A549 (cell line): Measurements from ENCODE around the gene NSMCE1. TPM values are rescaled to one million over a fixed set of nuclear protein-coding genes. Genes with fewer than 3 reads are reported as not detected.

Experiments used
- ATAC-seq, 2 experiments: fragments of 200-7000 bp in 1 of 2; fragments of >200 bp in 1 of 2; cut with Nextera tagmentation in 1 of 2; cut with Tn5 transposase in 1 of 2; 3 replicates each; pipeline versions ENCODE4 v1.8.0 to v1.9.1; 2018 to 2020; ENCODE audit warnings: mild to moderate bottlenecking in 1 of 2, moderate library complexity in 1 of 2
- CTCF ChIA-PET: fragments of 300-600 bp; sonication (Branson Sonifier 250); formaldehyde crosslinking; extraction: SDS; loops from one replicate; lab custom pipeline; 2021; ENCODE audit warnings: antibody characterized with exemption, inconsistent platforms; lab: Yijun Ruan, JAX
- POLR2A ChIA-PET: fragments of 350-600 bp; formaldehyde crosslinking; extraction: SDS; loops from one replicate; lab custom pipeline; 2021; ENCODE audit warnings: antibody characterized with exemption, inconsistent platforms; lab: Yijun Ruan, JAX
- DNase-seq, 2 experiments: peaks; one replicate each; pipeline versions ENCODE4 v3.0.0 to v3.0.0-alpha.2; 2011 to 2016; ENCODE audit warnings: low read depth in 1 of 2, low spot score in 1 of 2
- FAIRE-seq: peaks from 2 replicates; lab custom pipeline; 2011; peaks lifted over from hg19 to GRCh38; lab: Jason Lieb, UNC
- H3K27ac ChIP-seq, 2 experiments: fragments of >200 bp; sonication (Bioruptor Twin); formaldehyde crosslinking; 3 replicates each; pipeline ENCODE4 v1.5.1; 2016 to 2017
- H3K4me1 ChIP-seq: fragments of >200 bp; sonication (Bioruptor Twin); formaldehyde crosslinking; 3 replicates; pipeline ENCODE4 v1.6.1; 2016
- H3K4me2 ChIP-seq: fragments of >200 bp; sonication (Bioruptor Twin); formaldehyde crosslinking; 3 replicates; pipeline ENCODE4 v1.6.1; 2016
- H3K4me3 ChIP-seq: fragments of >200 bp; sonication (Bioruptor Twin); formaldehyde crosslinking; 3 replicates; pipeline ENCODE4 v1.5.1; 2016
- H3K9me3 ChIP-seq: fragments of >200 bp; sonication (Bioruptor Twin); formaldehyde crosslinking; 3 replicates; pipeline ENCODE4 v1.6.1; 2016
- EHF ChIP-seq: fragments of 250-450 bp; sonication (Bioruptor Pico); IDR thresholded peaks from 2 replicates; pipeline ENCODE4 v1.5.0; 2020; ENCODE audit warnings: mild to moderate bottlenecking
- EP300 ChIP-seq, 2 experiments: fragments of >200 bp; sonication (Bioruptor Twin); formaldehyde crosslinking; IDR thresholded peaks; 2 replicates in 1 of 2; 3 replicates in 1 of 2; pipeline ENCODE4 v1.6.1; 2016 to 2017
- FOSL2 ChIP-seq, 2 experiments: fragments of 450-650 bp in 1 of 2; fragments of >200 bp in 1 of 2; sonication (Bioruptor Twin) in 1 of 2; formaldehyde crosslinking; IDR thresholded peaks; 2 replicates each; pipeline versions ENCODE4 v1.5.0 to v1.6.1; 2016 to 2020; ENCODE audit warnings: mild to moderate bottlenecking in 1 of 2, moderate library complexity in 1 of 2
- FOXS1 ChIP-seq: fragments of 250-450 bp; sonication (Bioruptor Pico); IDR thresholded peaks from 2 replicates; pipeline ENCODE4 v1.5.0; 2020; ENCODE audit warnings: mild to moderate bottlenecking, moderate library complexity
- GATA3 ChIP-seq: IDR thresholded peaks from 2 replicates; pipeline ENCODE4 v1.6.1; 2012; ENCODE audit warnings: borderline replicate concordance
- HEYL ChIP-seq: fragments of 250-450 bp; sonication (Bioruptor Pico); IDR thresholded peaks from 2 replicates; pipeline ENCODE4 v1.8.0; 2021; ENCODE audit warnings: mild to moderate bottlenecking, moderate library complexity
- HOXA7 ChIP-seq: fragments of 250-450 bp; sonication (Bioruptor Pico); IDR thresholded peaks from 2 replicates; pipeline ENCODE4 v1.5.0; 2020; ENCODE audit warnings: mild to moderate bottlenecking, moderate library complexity
- JUNB ChIP-seq: fragments of >200 bp; sonication (Bioruptor Twin); formaldehyde crosslinking; IDR thresholded peaks from 2 replicates; pipeline ENCODE4 v1.6.1; 2016
- KDM5A ChIP-seq: fragments of 200-600 bp; sonication (generic); IDR thresholded peaks from 2 replicates; pipeline ENCODE4 v1.6.1; 2016; ENCODE audit warnings: antibody characterized with exemption, mild to moderate bottlenecking
- MAFK ChIP-seq: fragments of 450-650 bp; IDR thresholded peaks from 2 replicates; pipeline ENCODE4 v1.6.1; 2014; ENCODE audit not compliant: partially characterized antibody
- MAZ ChIP-seq: fragments of 150-350 bp; IDR thresholded peaks from 2 replicates; pipeline ENCODE4 v1.6.1; 2014; ENCODE audit warnings: antibody characterized with exemption, low read depth, low read length, borderline replicate concordance
- MYC ChIP-seq: IDR thresholded peaks from 2 replicates; pipeline ENCODE4 v1.6.1; 2012; ENCODE audit warnings: mild to moderate bottlenecking, inconsistent platforms, low read length, improper control_type of control experiment, borderline replicate concordance
- NFE2L2 ChIP-seq: fragments of 150-350 bp; conservative IDR thresholded peaks from 2 replicates; pipeline ENCODE4 v1.6.1; 2014; ENCODE audit warnings: low read length
- PHF8 ChIP-seq: fragments of 200-600 bp; sonication (generic); IDR thresholded peaks from 2 replicates; pipeline ENCODE4 v1.6.1; 2016; ENCODE audit warnings: low read depth, mild to moderate bottlenecking, antibody characterized with exemption, moderate library complexity, borderline replicate concordance
- POLR2AphosphoS2 ChIP-seq: conservative IDR thresholded peaks from 2 replicates; pipeline ENCODE4 v1.6.1; 2012; ENCODE audit warnings: low read length, improper control_type of control experiment, inconsistent platforms
- RAD21 ChIP-seq, 2 experiments: fragments of >200 bp in 1 of 2; sonication (Bioruptor Twin) in 1 of 2; formaldehyde crosslinking in 1 of 2; IDR thresholded peaks in 1 of 2; conservative IDR thresholded peaks in 1 of 2; 2 replicates in 1 of 2; 3 replicates in 1 of 2; pipeline ENCODE4 v1.6.1; 2012 to 2018; ENCODE audit warnings: inconsistent platforms in 1 of 2
- RCOR1 ChIP-seq: fragments of 150-350 bp; IDR thresholded peaks from 2 replicates; pipeline ENCODE4 v1.6.1; 2014; ENCODE audit warnings: antibody characterized with exemption, low read length, low read depth
- ZFP36 ChIP-seq: fragments of 450-650 bp; IDR thresholded peaks from 2 replicates; pipeline ENCODE4 v1.6.1; 2014; ENCODE audit warnings: borderline replicate concordance; ENCODE audit not compliant: partially characterized antibody
- WGBS: methylation state at CpG from one replicate; pipeline ENCODE4 v1.1.6; 2017; ENCODE audit errors: missing lambda C conversion rate; 5-methylcytosine and 5-hydroxymethylcytosine counted together
- polyA plus RNA-seq, 4 experiments: library from polyadenylated mRNA; depleted of rRNA in 3 of 4; stranded (reverse); fragments of >200 nt; fragmentation: RNase III in 1 of 4; extraction: RNeasy Plus Mini Kit Qiagen cat#74134 plus additional on column Dnase treatment in 1 of 4; gene quantifications; 2 replicates in 3 of 4; 3 replicates in 1 of 4; pipeline ENCODE4 v1.2.3, GENCODE V29; 2011 to 2017
- TF ChIP-seq, protein P1 (sequence below): fragments of 200-600 bp; sonication (generic); IDR thresholded peaks from 2 replicates; pipeline ENCODE4 v1.6.1; 2016; ENCODE audit warnings: antibody characterized with exemption, mild to moderate bottlenecking, moderate library complexity
- TF ChIP-seq, protein P2 (sequence below): IDR thresholded peaks from 2 replicates; pipeline ENCODE4 v1.6.1; 2012; ENCODE audit warnings: low read depth, borderline replicate concordance
- TF ChIP-seq, protein P3 (sequence below): fragments of 250-450 bp; sonication (Bioruptor Pico); IDR thresholded peaks from 2 replicates; pipeline ENCODE4 v1.5.0; 2021; ENCODE audit warnings: mild to moderate bottlenecking, moderate library complexity, borderline replicate concordance

The NSMCE1 gene
- polyA plus RNA-seq, 2 of the 4 experiments (the other 2 are of a cell fraction), result 32.0 to 59.9 TPM

DNA sequence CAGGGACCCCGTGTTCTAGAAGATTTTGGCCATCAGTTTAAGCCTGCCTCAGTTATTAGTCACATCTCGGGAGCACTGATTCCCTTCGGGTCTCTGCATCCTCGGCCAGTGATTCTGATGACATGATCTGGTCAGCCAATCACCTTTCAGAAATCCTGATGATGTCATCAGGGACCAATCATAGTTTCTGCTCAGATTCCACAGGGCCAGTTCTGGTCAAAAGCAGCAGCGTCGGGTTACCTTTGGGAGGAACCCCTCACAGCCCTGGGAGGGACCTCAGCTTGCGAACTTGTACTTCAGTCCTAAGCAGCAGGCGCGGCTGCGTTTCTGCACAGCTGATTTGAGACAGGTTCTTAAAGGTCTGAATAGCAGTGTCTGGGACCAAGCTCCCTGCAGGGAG, 51.3 kb downstream of the NSMCE1 start:
- 84% methylated on average over 10 of the region's 10 CpGs for WGBS
- Histone ChIP-seq H3K4me3 (no peak overlapping the region), H3K9me3 (no peaks in the 10 kb centered on the region), H3K4me2 (no peak overlapping the region), H3K27ac (no peak overlapping the region), H3K4me1 (no peaks in the 10 kb centered on the region; the same call in 2 of the 3 replicates)
- no peak for TF ChIP-seq MYC
- TF ChIP-seq GATA3, result no peak
- TF ChIP-seq MAZ, result no peak
- no peak for TF ChIP-seq MAFK
- no peak for TF ChIP-seq EP300 (IDR thresholded peaks at IDR 0.05)
- TF ChIP-seq RCOR1, result no peak
- DNase-seq, result peak in 1 of 2 experiments; percentile 29
- ATAC-seq, result peak in 1 of 2 experiments; percentile 21; a peak in 2 of 6 replicates
- FAIRE-seq, result no peak
- ChIA-PET POLR2A (interaction anchor here (1.1 kb wide), 1 partner anchor 14 kb away, joined by 3 read pairs; the partner anchor contains the start of gene KDM8), CTCF (interaction anchor here (2.6 kb wide), 1 partner anchor 18 kb away, joined by 12 read pairs; no protein-coding TSS in a partner anchor)

DNA sequence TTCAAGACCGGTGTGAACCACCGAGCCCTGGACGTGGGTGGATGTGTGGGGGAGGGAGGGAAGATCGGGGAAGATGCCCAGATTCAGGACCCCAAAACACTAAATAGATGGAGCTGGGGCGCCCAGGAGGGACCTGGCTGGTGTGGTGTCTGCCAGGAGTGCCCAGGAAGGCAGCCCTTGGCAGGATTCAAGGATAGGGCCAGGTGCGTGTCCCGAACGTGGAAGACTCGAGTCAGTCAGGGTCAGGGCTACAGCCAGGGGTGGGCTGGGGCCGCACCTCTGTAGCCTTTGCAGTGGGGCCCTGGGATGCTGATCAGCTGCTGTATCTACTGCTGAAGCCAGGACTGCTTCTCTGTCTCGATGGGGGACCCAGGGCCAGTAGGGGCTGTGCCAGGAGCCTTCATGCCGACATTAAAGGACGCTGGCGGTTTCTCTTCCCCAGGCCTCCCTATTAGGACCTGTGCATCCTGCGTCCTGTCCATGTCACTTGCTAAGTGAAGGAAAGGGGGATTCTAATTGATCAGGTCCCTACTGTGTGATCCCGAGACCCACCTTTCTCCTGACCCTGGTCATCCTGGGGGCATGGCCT, 52.2 kb downstream of the NSMCE1 start:
- Histone ChIP-seq H3K4me2 (no peak overlapping the region), H3K9me3 (no peaks in the 10 kb centered on the region), H3K4me3 (no peak overlapping the region), H3K27ac (no peak overlapping the region), H3K4me1 (no peaks in the 10 kb centered on the region)
- DNase-seq (no peak), ATAC-seq (no peak), FAIRE-seq (no peak)
- TF ChIP-seq RCOR1 (no peak), FOXS1 (CRISPR knock-in tag) (no peak), RAD21 (conservative IDR thresholded peaks at IDR 0.05 in 1 of 2, IDR thresholded peaks at IDR 0.05 in 1 of 2) (no peak), PHF8 (no peak), POLR2AphosphoS2 (no peak), HOXA7 (CRISPR knock-in tag) (no peak), MAZ (no peak), JUNB (no peak), NFE2L2 (no peak), EHF (CRISPR knock-in tag) (no peak), HEYL (CRISPR knock-in tag) (no peak), FOSL2 (IDR thresholded peaks at IDR 0.05) (no peak), FOSL2 (CRISPR knock-in tag; IDR thresholded peaks at IDR 0.05) (no peak), ZFP36 (no peak), KDM5A (no peak)
- TF ChIP-seq, protein P1, sequence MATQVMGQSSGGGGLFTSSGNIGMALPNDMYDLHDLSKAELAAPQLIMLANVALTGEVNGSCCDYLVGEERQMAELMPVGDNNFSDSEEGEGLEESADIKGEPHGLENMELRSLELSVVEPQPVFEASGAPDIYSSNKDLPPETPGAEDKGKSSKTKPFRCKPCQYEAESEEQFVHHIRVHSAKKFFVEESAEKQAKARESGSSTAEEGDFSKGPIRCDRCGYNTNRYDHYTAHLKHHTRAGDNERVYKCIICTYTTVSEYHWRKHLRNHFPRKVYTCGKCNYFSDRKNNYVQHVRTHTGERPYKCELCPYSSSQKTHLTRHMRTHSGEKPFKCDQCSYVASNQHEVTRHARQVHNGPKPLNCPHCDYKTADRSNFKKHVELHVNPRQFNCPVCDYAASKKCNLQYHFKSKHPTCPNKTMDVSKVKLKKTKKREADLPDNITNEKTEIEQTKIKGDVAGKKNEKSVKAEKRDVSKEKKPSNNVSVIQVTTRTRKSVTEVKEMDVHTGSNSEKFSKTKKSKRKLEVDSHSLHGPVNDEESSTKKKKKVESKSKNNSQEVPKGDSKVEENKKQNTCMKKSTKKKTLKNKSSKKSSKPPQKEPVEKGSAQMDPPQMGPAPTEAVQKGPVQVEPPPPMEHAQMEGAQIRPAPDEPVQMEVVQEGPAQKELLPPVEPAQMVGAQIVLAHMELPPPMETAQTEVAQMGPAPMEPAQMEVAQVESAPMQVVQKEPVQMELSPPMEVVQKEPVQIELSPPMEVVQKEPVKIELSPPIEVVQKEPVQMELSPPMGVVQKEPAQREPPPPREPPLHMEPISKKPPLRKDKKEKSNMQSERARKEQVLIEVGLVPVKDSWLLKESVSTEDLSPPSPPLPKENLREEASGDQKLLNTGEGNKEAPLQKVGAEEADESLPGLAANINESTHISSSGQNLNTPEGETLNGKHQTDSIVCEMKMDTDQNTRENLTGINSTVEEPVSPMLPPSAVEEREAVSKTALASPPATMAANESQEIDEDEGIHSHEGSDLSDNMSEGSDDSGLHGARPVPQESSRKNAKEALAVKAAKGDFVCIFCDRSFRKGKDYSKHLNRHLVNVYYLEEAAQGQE, result no peak
- TF ChIP-seq, protein P2, sequence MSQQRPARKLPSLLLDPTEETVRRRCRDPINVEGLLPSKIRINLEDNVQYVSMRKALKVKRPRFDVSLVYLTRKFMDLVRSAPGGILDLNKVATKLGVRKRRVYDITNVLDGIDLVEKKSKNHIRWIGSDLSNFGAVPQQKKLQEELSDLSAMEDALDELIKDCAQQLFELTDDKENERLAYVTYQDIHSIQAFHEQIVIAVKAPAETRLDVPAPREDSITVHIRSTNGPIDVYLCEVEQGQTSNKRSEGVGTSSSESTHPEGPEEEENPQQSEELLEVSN, result no peak
- TF ChIP-seq, protein P3, sequence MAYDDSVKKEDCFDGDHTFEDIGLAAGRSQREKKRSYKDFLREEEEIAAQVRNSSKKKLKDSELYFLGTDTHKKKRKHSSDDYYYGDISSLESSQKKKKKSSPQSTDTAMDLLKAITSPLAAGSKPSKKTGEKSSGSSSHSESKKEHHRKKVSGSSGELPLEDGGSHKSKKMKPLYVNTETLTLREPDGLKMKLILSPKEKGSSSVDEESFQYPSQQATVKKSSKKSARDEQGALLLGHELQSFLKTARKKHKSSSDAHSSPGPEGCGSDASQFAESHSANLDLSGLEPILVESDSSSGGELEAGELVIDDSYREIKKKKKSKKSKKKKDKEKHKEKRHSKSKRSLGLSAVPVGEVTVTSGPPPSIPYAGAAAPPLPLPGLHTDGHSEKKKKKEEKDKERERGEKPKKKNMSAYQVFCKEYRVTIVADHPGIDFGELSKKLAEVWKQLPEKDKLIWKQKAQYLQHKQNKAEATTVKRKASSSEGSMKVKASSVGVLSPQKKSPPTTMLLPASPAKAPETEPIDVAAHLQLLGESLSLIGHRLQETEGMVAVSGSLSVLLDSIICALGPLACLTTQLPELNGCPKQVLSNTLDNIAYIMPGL, result no peak
- POLR2A ChIA-PET, result interaction anchor here (1.1 kb wide), 1 partner anchor 13 kb away, joined by 3 read pairs; the partner anchor contains the start of gene KDM8
- 87% methylated on average over 16 of the region's 16 CpGs for WGBS
- CTCF ChIA-PET, result interaction anchor here (0.8 to 2.9 kb wide), 3 partner anchors 19 to 152 kb away, joined by 3 to 15 read pairs (median 12); no protein-coding TSS in a partner anchor
